Stimulated activated CD4-positive, alpha-beta T cell treated with anti-CD3 and anti-CD28 coated beads, Interleukin-2, amount 100 ng/mL, for 4 hours (primary cell): ENCODE results near the gene SLAIN2.
"Not testable (repeated sequence)": the region's sequence is repeated elsewhere in the genome, so short reads cannot be mapped to it uniquely, and the experiment has no call there.

Experiments used
- DNase-seq: peaks from one replicate; pipeline ENCODE4 v3.0.0-alpha.2; 2020; ENCODE audit warnings: low read depth

Gene SLAIN2

GRCh38 chr4:48340965-48341775, at the start of gene SLAIN2:
Gene SLAIN2, plus strand, starts transcription at chr4:48341529. Its CDS starts 211 bp downstream, at chr4:48341740.
- peak; percentile 93 for DNase-seq

- not testable (repeated sequence) for DNase-seq
Measured at GRCh38 chr4:48292218-48292790, 49.0 kb upstream of the SLAIN2 start.

GRCh38 chr4:48295116-48295515, 46.2 kb upstream of the SLAIN2 start:
- no peak for DNase-seq

- DNase-seq = no peak
Measured at GRCh38 chr4:48296365-48296764, 45.0 kb upstream of the SLAIN2 start.

DNA sequence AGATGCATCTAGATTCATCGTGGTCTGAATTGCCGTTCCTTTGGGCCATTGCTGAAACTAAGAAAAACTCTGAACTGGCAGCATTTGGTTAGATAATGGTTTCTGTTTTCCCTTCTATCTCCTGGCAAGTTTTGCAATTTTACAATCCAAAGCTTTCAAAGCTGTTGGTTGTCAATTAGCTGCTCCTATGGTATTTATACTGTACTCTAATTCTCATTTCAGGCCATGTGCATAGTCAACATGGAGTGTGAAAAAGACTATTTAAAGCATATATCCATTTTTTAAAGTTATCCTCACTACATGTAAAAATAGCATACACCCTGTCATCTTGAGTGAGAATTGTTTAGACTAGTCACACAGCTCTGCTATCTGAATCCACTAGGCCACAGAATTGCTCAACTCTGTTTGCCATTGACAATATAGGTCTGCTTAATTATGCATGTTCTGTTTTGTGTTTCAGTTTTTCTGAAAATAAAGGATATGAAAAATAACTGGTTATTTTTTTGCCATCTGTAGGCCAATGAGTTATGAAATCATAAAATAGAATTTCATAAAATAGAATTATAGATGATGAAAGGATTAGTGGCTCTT, 44.0 kb upstream of the SLAIN2 start:
- no peak for DNase-seq

DNA sequence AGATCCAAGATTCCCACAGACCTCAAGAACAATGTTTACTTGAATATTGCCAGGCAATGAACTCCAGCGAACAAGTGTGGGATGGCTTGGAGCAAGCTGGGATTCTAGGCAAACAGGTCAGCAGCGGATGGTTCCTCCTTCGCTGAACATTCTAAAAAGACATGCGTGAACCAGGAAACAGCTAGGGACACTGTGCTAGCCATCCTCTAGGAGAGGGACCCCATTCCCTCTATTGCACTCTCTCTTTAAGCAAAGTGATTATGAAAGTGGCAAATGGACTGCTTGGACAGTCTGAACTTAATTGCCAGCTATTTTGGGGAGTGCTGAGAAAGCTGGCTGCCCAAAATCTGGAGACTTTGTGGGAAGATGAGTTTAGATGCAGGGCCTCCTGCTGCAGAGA, 41.8 kb upstream of the SLAIN2 start:
- DNase-seq = no peak

DNA sequence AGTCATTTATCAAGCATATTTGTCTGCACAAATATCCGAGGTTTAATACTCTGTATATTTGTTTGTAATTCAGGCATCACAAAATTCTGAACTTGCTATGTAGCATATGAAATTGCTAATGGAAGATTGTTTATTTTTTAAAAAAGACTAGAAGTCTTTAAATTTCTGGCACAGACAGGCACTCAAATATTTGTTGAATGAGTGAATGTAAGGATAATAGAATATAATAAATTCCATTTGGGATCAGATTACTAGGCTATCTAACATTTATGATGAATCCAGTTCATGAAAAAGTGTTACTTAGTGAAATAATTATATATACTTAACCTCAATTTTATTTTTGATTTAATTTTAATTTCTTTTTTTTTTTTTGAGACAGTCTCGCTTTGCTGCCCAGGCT, 41.3 kb upstream of the SLAIN2 start:
- DNase-seq = no peak

DNA sequence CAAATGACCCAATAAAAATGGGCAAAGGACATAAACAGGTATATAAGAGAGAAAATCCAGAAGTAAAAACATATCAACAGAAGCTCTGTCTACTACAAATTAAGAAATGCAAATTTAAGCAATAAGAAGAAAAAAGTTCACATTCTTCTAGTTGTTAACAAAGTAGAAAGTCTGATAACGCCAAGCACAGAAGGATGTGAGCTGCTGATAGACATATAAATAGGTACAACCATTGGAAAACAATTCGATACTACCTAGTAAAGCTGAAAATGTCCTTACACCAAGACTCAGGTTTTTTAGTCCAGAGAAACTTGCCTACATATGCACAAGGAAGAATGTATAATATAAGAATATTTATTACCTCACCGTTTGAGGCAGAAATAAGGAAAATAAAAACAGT, 35.8 kb upstream of the SLAIN2 start:
- DNase-seq = no peak

DNA sequence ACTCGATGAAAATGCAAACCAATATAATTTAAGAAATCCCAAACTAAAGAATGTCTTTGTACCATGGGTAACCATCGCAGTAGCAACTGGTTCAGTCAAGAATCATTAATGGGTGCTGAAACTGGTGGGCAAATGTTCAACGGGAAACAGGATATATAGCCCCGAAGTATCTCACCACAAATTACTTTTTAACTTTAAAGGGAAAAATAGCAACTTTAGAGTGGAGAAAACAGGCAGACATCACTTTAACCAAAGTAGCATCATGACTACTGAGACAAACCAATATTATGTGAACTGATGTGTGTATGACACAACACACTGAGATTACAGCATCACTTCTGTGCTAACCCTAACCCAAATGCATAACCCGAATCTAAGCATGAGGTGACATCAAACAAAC, 33.8 kb upstream of the SLAIN2 start:
- no peak for DNase-seq

GRCh38 chr4:48308901-48309300, 32.4 kb upstream of the SLAIN2 start:
- no peak for DNase-seq

DNA sequence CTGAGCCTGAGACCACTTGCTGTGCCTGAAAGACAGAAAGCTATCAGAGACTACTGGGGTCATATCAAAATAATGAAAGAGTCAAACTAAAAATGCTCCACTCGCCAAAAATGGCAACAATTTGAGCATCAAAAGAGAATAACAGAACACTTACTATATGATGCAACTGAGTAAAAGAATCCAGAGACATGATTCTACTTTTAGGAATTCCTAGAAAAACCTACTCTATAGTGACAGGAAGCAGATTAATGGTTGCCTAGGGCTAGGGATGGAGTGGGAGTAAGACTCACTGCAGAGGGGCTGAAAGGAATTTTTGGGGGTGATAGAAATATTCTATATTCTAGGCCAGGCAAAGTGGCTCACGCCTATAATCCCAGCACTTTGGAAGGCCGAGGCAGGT, 29.4 kb upstream of the SLAIN2 start:
- DNase-seq = no peak

- DNase-seq = not testable (repeated sequence)
Measured at GRCh38 chr4:48314746-48315145, 26.6 kb upstream of the SLAIN2 start.

DNA sequence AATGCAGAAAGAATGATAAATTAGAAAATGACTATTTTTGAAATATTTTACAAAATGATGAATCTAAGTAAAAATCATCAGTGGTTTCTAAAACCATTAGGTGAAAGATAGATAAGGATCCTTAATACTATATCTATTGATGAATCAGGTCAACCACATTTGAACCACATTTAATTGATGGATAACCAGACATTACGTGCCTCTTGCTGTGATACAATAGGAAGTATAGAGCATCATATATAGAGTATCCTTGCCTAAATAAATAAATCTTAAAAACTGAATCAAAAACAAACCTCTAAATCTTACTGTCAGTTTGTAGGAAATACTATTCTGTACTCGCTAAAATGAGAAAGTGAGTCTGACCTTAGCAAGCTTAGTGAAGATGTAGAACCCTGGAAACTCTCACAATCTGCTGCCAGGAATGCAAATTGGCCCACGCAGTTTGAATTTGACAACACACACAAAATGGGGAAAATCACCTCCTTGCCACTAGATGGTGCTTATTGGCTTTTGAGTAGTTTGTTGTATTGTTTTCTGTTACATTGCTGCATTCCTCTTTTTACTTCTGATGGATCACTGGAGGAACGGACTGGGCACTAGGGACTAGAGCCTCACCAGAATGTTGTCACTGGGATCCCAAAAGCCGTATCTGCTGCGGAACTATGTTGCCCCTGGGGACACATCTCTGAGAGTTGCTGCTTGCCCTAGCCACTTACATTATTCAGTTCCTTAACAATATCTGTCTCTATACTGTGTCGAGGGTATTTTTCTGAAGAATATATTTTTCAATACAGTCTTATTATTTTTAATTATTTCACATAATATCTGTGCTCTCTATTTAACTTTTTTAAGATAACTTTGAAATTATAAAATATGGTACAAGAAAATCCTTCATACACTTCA, 25.4 kb upstream of the SLAIN2 start:
- DNase-seq = peak; percentile 3

DNA sequence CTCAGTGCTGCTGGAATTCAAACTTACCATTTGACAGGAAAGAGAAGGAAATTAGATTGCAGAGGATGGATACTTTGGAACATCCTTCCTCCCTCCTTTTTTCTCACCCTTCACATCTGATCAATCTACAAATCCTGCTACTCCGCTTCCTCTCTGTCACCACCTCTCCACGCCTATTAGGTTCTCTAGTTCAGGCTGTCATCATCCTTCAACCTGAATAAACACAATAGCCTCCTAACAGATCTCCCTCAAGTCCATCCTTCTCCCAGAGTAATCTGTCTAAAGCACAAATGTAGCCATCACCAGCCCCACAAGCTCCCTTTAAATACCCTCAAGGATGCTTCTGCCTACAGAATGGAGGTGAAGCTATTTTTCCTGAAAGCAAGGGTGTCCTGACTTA, 20.0 kb upstream of the SLAIN2 start:
- no peak for DNase-seq

DNA sequence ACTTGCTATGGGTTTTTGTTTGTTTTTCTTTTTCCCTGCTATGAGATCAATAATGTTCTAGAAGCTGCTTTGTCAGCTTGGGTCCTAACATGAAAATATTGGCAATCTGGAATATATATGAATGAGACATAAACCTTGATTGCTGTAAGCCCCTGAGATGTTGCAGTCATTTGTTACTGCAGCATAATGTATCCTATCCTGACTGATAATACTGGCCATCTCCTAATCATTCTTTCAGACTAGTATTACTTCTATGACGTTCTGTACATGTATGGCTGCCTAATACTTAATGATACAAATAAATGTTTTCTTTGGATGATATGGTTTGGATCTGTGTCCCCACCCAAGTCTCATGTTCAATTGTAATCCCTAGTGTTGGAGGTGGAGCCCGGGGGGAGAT, 19.3 kb upstream of the SLAIN2 start:
- DNase-seq = no peak

- DNase-seq = no peak
Measured at GRCh38 chr4:48324281-48324680, 17.0 kb upstream of the SLAIN2 start.

- no peak for DNase-seq
Measured at GRCh38 chr4:48329193-48329592, 12.1 kb upstream of the SLAIN2 start.

- DNase-seq = no peak
Measured at GRCh38 chr4:48329976-48330375, 11.4 kb upstream of the SLAIN2 start.

- no peak for DNase-seq
Measured at GRCh38 chr4:48331577-48332330, 9.6 kb upstream of the SLAIN2 start.

GRCh38 chr4:48332661-48333060, 8.7 kb upstream of the SLAIN2 start:
- no peak for DNase-seq

- DNase-seq = no peak
Measured at GRCh38 chr4:48333587-48333986, 7.7 kb upstream of the SLAIN2 start.

DNA sequence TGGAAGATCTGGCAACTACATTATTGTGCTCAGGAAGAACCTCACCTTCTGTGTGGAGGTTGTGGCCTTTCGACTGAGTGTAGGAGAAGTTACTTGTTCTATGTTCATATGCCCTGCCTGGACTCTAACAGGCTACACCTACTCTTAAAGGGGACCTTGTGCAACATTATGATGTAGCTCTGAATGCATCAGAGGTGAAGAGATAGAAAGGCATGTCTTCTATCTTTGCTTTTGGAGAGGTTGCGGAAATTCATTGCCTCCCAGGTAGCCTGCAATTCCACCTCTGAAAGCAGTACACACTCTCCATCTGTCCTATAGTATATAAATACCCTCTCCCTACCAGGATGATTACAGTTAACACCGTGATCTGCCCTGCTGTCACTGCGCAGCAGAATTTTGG, 7.1 kb upstream of the SLAIN2 start:
- no peak for DNase-seq
